MM.1S (cell line): ENCODE data around the gene PFKFB4.
"Not testable (repeated sequence)": the region's sequence is repeated elsewhere in the genome, so short reads cannot be mapped to it uniquely, and the experiment has no call there.

ENCODE experiments used
- DNase-seq: peaks from one replicate; pipeline ENCODE4 v3.0.0-alpha.2; 2015
- H2AFZ ChIP-seq: fragments of 300-600 bp; sonication (generic); 2 replicates; pipeline ENCODE4 v1.6.0; 2016; ENCODE audit warnings: antibody characterized with exemption, low read length
- H3F3A ChIP-seq: fragments of 300-600 bp; sonication (generic); 2 replicates; pipeline ENCODE4 v1.6.1; 2016; ENCODE audit warnings: mild to moderate bottlenecking, antibody characterized with exemption, low read length, moderate library complexity, mixed read lengths; ENCODE audit not compliant: insufficient read depth
- H3K27ac ChIP-seq: fragments of 300-600 bp; sonication (generic); 2 replicates; pipeline ENCODE4 v1.5.1; 2016; ENCODE audit warnings: mild to moderate bottlenecking, low read length
- H3K27me3 ChIP-seq: fragments of 300-600 bp; sonication (generic); replicated peaks from 2 replicates; pipeline ENCODE4 v1.6.0; 2016; ENCODE audit warnings: low read length; ENCODE audit not compliant: insufficient read depth
- H3K36me3 ChIP-seq: fragments of 300-600 bp; sonication (generic); replicated peaks from 2 replicates; pipeline ENCODE4 v1.6.1; 2016; ENCODE audit warnings: mild to moderate bottlenecking, low read length, mixed read lengths; ENCODE audit not compliant: insufficient read depth
- H3K4me1 ChIP-seq: fragments of 300-600 bp; sonication (generic); 2 replicates; pipeline ENCODE4 v1.6.1; 2016; ENCODE audit warnings: low read length, mixed read lengths
- H3K4me2 ChIP-seq: fragments of 300-600 bp; sonication (generic); 2 replicates; pipeline ENCODE4 v1.6.0; 2016; ENCODE audit warnings: low read depth, low read length
- H3K4me3 ChIP-seq: fragments of 300-600 bp; sonication (generic); 2 replicates; pipeline ENCODE4 v1.5.1; 2016; ENCODE audit warnings: low read length, mixed read lengths
- H3K79me2 ChIP-seq: fragments of 300-600 bp; sonication (generic); 2 replicates; pipeline ENCODE4 v1.6.1; 2016; ENCODE audit warnings: mixed run types, low read length, mixed read lengths
- H3K9ac ChIP-seq: fragments of 300-600 bp; sonication (generic); 2 replicates; pipeline ENCODE4 v1.6.1; 2016; ENCODE audit warnings: low read length, mixed read lengths
- H3K9me2 ChIP-seq: fragments of 300-600 bp; sonication (generic); replicated peaks from 2 replicates; pipeline ENCODE4 v1.6.1; 2016; ENCODE audit warnings: mild to moderate bottlenecking, low read length, mixed read lengths; ENCODE audit not compliant: insufficient read depth
- H3K9me3 ChIP-seq: fragments of 300-600 bp; sonication (generic); replicated peaks from 2 replicates; pipeline ENCODE4 v1.6.1; 2016; ENCODE audit warnings: mild to moderate bottlenecking, low read length, mixed read lengths; ENCODE audit not compliant: insufficient read depth
- H4K20me1 ChIP-seq: fragments of 300-600 bp; sonication (generic); 2 replicates; pipeline ENCODE4 v1.6.1; 2016; ENCODE audit warnings: mild to moderate bottlenecking, low read length, moderate library complexity, mixed read lengths; ENCODE audit not compliant: insufficient read depth
- CTCF ChIP-seq: fragments of 300-600 bp; sonication (generic); IDR thresholded peaks from 2 replicates; pipeline ENCODE4 v1.5.1; 2016; ENCODE audit warnings: antibody characterized with exemption, low read length, mixed read lengths
- EZH2 ChIP-seq: fragments of 300-600 bp; sonication (generic); optimal IDR thresholded peaks from 2 replicates; pipeline ENCODE3; 2017; ENCODE audit warnings: low read depth, mild to moderate bottlenecking, antibody characterized with exemption, low read length, mixed read lengths
- EZH2phosphoT487 ChIP-seq: fragments of 300-600 bp; sonication (generic); IDR thresholded peaks from 2 replicates; pipeline ENCODE4 v1.6.1; 2018; ENCODE audit warnings: antibody characterized with exemption, low read length

PFKFB4 gene

DNA sequence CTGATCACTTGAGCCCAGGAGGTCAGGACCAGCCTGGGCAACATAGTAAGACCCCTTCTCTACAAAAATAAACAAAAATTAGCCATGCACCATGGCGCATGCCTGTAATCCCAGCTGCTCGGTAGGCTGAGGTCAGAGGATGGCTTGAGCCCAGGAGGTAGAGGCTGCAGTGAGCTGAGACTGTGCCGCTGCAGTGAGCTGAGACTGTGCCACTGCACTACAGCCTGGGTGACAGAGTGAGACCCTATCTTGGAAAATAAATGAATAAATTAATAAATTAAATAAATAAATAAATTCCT lies 63.5 kb downstream of the PFKFB4 start:
- Histone ChIP-seq H3K79me2 (no peaks in the 10 kb centered on the region), H3K9me2 (no peaks in the 10 kb centered on the region), H3K4me2 (no peak overlapping the region), H3F3A (no peaks in the 10 kb centered on the region), H2AFZ (no peak overlapping the region), H3K4me1 (peaks cover 5% of the 10 kb centered on the region; the same call in 1 of the 2 replicates), H3K36me3 (no peaks in the 10 kb centered on the region), H3K9me3 (no peaks in the 10 kb centered on the region), H3K4me3 (no peak overlapping the region), H3K27ac (no peak overlapping the region), H4K20me1 (no peaks in the 10 kb centered on the region), H3K27me3 (no peaks in the 10 kb centered on the region), H3K9ac (no peak overlapping the region)
- DNase-seq: no peak
- TF ChIP-seq CTCF (no peak), EZH2phosphoT487 (no peak), EZH2 (no peak)

- 0 out of 2 replicates have a peak, but pooled peaks cover 3% of the 10 kb centered on the region for H3K27me3 ChIP-seq
- H3K27ac ChIP-seq: no peak overlapping the region
- H3K9me2 ChIP-seq: no peaks in the 10 kb centered on the region
- no peak for DNase-seq
- H3K4me3 ChIP-seq: no peak overlapping the region
- 0 out of 2 replicates have a peak overlapping the region, but pooled peaks have one; percentile 45 for H2AFZ ChIP-seq
- H3K4me1 ChIP-seq: peaks cover 5% of the 10 kb centered on the region; the same call in 1 of the 2 replicates
- no peak overlapping the region for H3K9ac ChIP-seq
- no peaks in the 10 kb centered on the region for H3K9me3 ChIP-seq
- no peaks in the 10 kb centered on the region for H3K36me3 ChIP-seq
- no peaks in the 10 kb centered on the region for H3K79me2 ChIP-seq
- TF ChIP-seq EZH2 (no peak), EZH2phosphoT487 (no peak), CTCF (no peak)
- H3F3A ChIP-seq: no peaks in the 10 kb centered on the region
- no peaks in the 10 kb centered on the region for H4K20me1 ChIP-seq
- H3K4me2 ChIP-seq: no peak overlapping the region
Measured at GRCh38 chr3:48492461-48493202, 64.0 kb downstream of the PFKFB4 start.

GRCh38 chr3:48486952-48487351 lies 69.7 kb downstream of the PFKFB4 start:
- Histone ChIP-seq H3K4me2 (no peak overlapping the region), H3K9me2 (no peaks in the 10 kb centered on the region), H3F3A (no peaks in the 10 kb centered on the region), H3K27me3 (0 out of 2 replicates have a peak, but pooled peaks cover 3% of the 10 kb centered on the region), H3K4me1 (no peaks in the 10 kb centered on the region), H3K79me2 (no peaks in the 10 kb centered on the region), H3K4me3 (no peak overlapping the region), H3K9me3 (no peaks in the 10 kb centered on the region), H3K27ac (no peak overlapping the region), H3K36me3 (no peaks in the 10 kb centered on the region), H4K20me1 (no peaks in the 10 kb centered on the region), H3K9ac (no peak overlapping the region), H2AFZ (no peak overlapping the region)
- no peak for DNase-seq
- TF ChIP-seq EZH2phosphoT487: no peak
- TF ChIP-seq EZH2: no peak
- TF ChIP-seq CTCF: no peak

- H3K27ac ChIP-seq, H3K4me3 ChIP-seq, H3K79me2 ChIP-seq, H3K4me2 ChIP-seq, H4K20me1 ChIP-seq, H3K9me3 ChIP-seq, DNase-seq, H3F3A ChIP-seq, H3K9me2 ChIP-seq, H3K27me3 ChIP-seq, H3K9ac ChIP-seq, H3K4me1 ChIP-seq, H2AFZ ChIP-seq, H3K36me3 ChIP-seq: not testable (repeated sequence)
Measured at GRCh38 chr3:48482822-48483221, 73.8 kb downstream of the PFKFB4 start.

DNA sequence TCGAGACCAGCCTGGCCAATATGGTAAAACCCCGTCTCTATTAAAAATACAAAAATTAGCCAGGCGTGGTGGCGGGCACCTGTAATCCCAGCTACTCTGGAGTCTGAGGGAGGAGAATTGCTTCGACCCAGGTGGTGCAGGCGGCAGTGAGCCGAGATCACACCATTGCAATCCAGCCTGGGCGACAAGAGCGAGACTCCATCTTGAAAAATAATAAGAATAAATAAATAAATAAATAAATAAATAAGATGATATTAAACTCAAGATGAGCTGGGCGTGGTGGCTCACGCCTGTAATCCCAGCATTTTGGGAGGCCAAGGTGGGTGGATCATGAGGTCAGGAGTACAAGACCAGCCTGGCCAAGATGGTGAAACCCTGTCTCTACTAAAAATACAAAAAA lies 75.7 kb downstream of the PFKFB4 start:
- not testable (repeated sequence) for H4K20me1 ChIP-seq, H2AFZ ChIP-seq

More for the DNA sequence above, 75.7 kb downstream of the PFKFB4 start:
- not testable (repeated sequence) for H3K9me2 ChIP-seq, H3K4me1 ChIP-seq, H3F3A ChIP-seq, H3K27ac ChIP-seq, DNase-seq, H3K4me2 ChIP-seq, H3K36me3 ChIP-seq, H3K79me2 ChIP-seq, H3K9me3 ChIP-seq, H3K4me3 ChIP-seq, H3K9ac ChIP-seq, H3K27me3 ChIP-seq
